GM12878 (cell line): ENCODE results near the gene PRKN. TPM values are rescaled to one million over a fixed set of nuclear protein-coding genes. Genes with fewer than 3 reads are reported as not detected.

Source experiments
- ATAC-seq: fragments of 200-7000 bp; cut with Tn5 transposase; 3 replicates; pipeline ENCODE4 v1.9.1; 2020; ENCODE audit warnings: mild to moderate bottlenecking, moderate library complexity
- BruUV-seq: library from RNA; stranded (reverse); fragments of 400-500 nt; replicated peaks from 2 replicates; lab custom pipeline; 2021; lab: Mats Ljungman, UMichigan
- CTCF ChIA-PET: fragments of 300-600 bp; sonication (Branson Sonifier 250); formaldehyde crosslinking; extraction: SDS; loops from one replicate; lab custom pipeline; 2021; ENCODE audit warnings: inconsistent platforms; lab: Yijun Ruan, JAX
- POLR2A ChIA-PET: fragments of 350-600 bp; formaldehyde crosslinking; extraction: SDS; loops from one replicate; lab custom pipeline; 2021; ENCODE audit warnings: inconsistent platforms; lab: Charles Lee
- RAD21 ChIA-PET: fragments of 300-600 bp; sonication (Branson Sonifier 250); formaldehyde crosslinking; loops from one replicate; lab custom pipeline; 2023; ENCODE audit warnings: antibody characterized with exemption; ENCODE audit not compliant: unreplicated experiment; lab: Charles Lee
- SMC1A ChIA-PET: fragments of 300-600 bp; sonication (Branson Sonifier 250); formaldehyde crosslinking; loops from one replicate; lab custom pipeline; 2023; ENCODE audit not compliant: unreplicated experiment, uncharacterized antibody; lab: Charles Lee
- DNase-seq: peaks from one replicate; pipeline ENCODE4 v3.0.0-alpha.2; 2011; ENCODE audit warnings: low read depth, low spot score
- FAIRE-seq: peaks from 3 replicates; lab custom pipeline; 2011; peaks lifted over from hg19 to GRCh38; lab: Jason Lieb, UNC
- H2AFZ ChIP-seq: 2 replicates; pipeline ENCODE4 v1.6.0; 2011; ENCODE audit warnings: low read depth, low read length, control low read depth; ENCODE audit not compliant: control insufficient read depth
- H3K27ac ChIP-seq: 2 replicates; pipeline ENCODE4 v1.5.1; 2011; ENCODE audit warnings: control low read depth; ENCODE audit not compliant: control insufficient read depth, insufficient read depth
- H3K27me3 ChIP-seq, 2 experiments: replicated peaks in 1 of 2; 2 replicates each; pipeline versions ENCODE4 v1.6.0 to v1.6.1; 2011; ENCODE audit warnings: low read length in 1 of 2; ENCODE audit not compliant: control insufficient read depth in 2 of 2, insufficient read depth in 2 of 2
- H3K36me3 ChIP-seq, 2 experiments: 2 replicates each; pipeline ENCODE4 v1.5.1; 2011; ENCODE audit warnings: low read length in 1 of 2; ENCODE audit not compliant: control insufficient read depth in 2 of 2, insufficient read depth in 2 of 2
- H3K4me1 ChIP-seq: 2 replicates; pipeline ENCODE4 v1.6.1; 2011; ENCODE audit warnings: mild to moderate bottlenecking, low read length, moderate library complexity, mixed read lengths; ENCODE audit not compliant: control insufficient read depth, insufficient read depth
- H3K4me2 ChIP-seq: 2 replicates; pipeline ENCODE4 v1.6.0; 2011; ENCODE audit warnings: control low read depth; ENCODE audit not compliant: control insufficient read depth, insufficient read depth
- H3K4me3 ChIP-seq: fragments of 200-600 bp; sonication (generic); 2 replicates; pipeline ENCODE4 v1.5.1; 2016
- H3K79me2 ChIP-seq: 2 replicates; pipeline ENCODE4 v1.6.0; 2011; ENCODE audit warnings: low read length; ENCODE audit not compliant: control insufficient read depth, insufficient read depth
- H3K9ac ChIP-seq: 2 replicates; pipeline ENCODE4 v1.8.0; 2011; ENCODE audit warnings: low read length, control low read depth, mixed read lengths; ENCODE audit not compliant: control insufficient read depth, insufficient read depth
- H3K9me3 ChIP-seq: replicated peaks from 3 replicates; pipeline ENCODE4 v1.5.1; 2011; ENCODE audit warnings: mild to moderate bottlenecking, low read length; ENCODE audit not compliant: control insufficient read depth, insufficient read depth
- H4K20me1 ChIP-seq: 2 replicates; pipeline ENCODE4 v1.6.0; 2011; ENCODE audit not compliant: control insufficient read depth, insufficient read depth
- CHD1 ChIP-seq: IDR thresholded peaks from 2 replicates; pipeline ENCODE4 v1.6.1; 2012; ENCODE audit warnings: low read depth, low read length, improper control_type of control experiment
- EP300 ChIP-seq, 2 experiments: fragments of 150-350 bp in 1 of 2; IDR thresholded peaks; 2 replicates each; pipeline ENCODE4 v1.6.1; 2011 to 2012; ENCODE audit warnings: low read depth in 2 of 2, low read length in 2 of 2, borderline replicate concordance in 1 of 2, improper control_type of control experiment in 1 of 2, inconsistent platforms in 1 of 2; ENCODE audit not compliant: control insufficient read depth in 1 of 2
- RELA ChIP-seq: fragments of 450-650 bp; IDR thresholded peaks from 2 replicates; pipeline ENCODE4 v1.8.0; 2014; ENCODE audit warnings: borderline replicate concordance; ENCODE audit not compliant: partially characterized antibody
- REST ChIP-seq: IDR thresholded peaks from 2 replicates; pipeline ENCODE4 v1.6.1; 2012; ENCODE audit warnings: mild to moderate bottlenecking, low read depth, low read length
- SRF ChIP-seq, 2 experiments: IDR thresholded peaks; 2 replicates each; pipeline ENCODE4 v1.6.1; 2011; ENCODE audit warnings: low read depth in 2 of 2, low read length in 2 of 2, mild to moderate bottlenecking in 1 of 2, moderate library complexity in 1 of 2
- TCF7 ChIP-seq: IDR thresholded peaks from 2 replicates; pipeline ENCODE4 v1.6.1; 2014; ENCODE audit warnings: antibody characterized with exemption, borderline replicate concordance
- WGBS: methylation state at CpG from one replicate; pipeline ENCODE4 v1.1.6; 2016; ENCODE audit warnings: low lambda C conversion rate; ENCODE audit not compliant: insufficient replicate concordance, insufficient coverage; ENCODE audit errors: missing lambda C conversion rate; 5-methylcytosine and 5-hydroxymethylcytosine counted together
- in situ Hi-C: fragments of 300-500 bp; cut with MboI; formaldehyde crosslinking; loops from 9 replicates; pipeline ENCODE4 v1.14.3; 2018; ENCODE audit warnings: mixed read lengths
- intact Hi-C: fragments of 100-400 bp; cut with micrococcal nuclease; formaldehyde crosslinking; loops from one replicate; pipeline ENCODE4 v1.14.2; 2022; ENCODE audit not compliant: unreplicated experiment
- polyA plus RNA-seq, 11 experiments: library from polyadenylated mRNA; depleted of rRNA in 4 of 11; unstranded in 6 of 11; stranded (reverse) in 5 of 11; fragments of >200 nt; fragmentation: Nextera tagmentation in 4 of 11; fragmentation: Illumina TruSeq in 1 of 11; extraction: Ambion mirVana in 4 of 11; extraction: Trizol in 1 of 11; gene quantifications; 1 replicate in 1 of 11; 2 replicates in 10 of 11; pipeline versions ENCODE4 v1.2.1 to v1.2.3, GENCODE V29; 2011 to 2016; ENCODE audit warnings: inconsistent platforms in 2 of 11, missing spikeins in 2 of 11, low read depth in 1 of 11
- total RNA-seq, 4 experiments: library from RNA; depleted of rRNA in 3 of 4; stranded (reverse); fragments of >200 nt in 3 of 4; fragmentation: Illumina TruSeq in 1 of 4; extraction: Trizol in 1 of 4; gene quantifications; 2 replicates each; pipeline versions ENCODE4 v1.2.1 to v1.2.3, GENCODE V29; 2013 to 2021
- TF ChIP-seq, protein P1 (sequence below): fragments of 450-650 bp; formaldehyde crosslinking; IDR thresholded peaks from 2 replicates; pipeline ENCODE4 v1.4.0; 2022; ENCODE audit warnings: mild to moderate bottlenecking, moderate library complexity

The PRKN gene
- total and polyA plus RNA-seq, 10 of the 15 experiments (the other 5 are each of a cell fraction or from before 2014, with no cell fraction given): 0.06 to 0.09 TPM; not detected in 8

GRCh38 chr6:162670345-162670744, 57.2 kb downstream of the PRKN start:
- WGBS: 71% methylated on average over 3 of the region's 3 CpGs
- intact Hi-C loops (no loop called here), in situ Hi-C loops (no loop called here)
- Histone ChIP-seq H3K4me1 (no peaks in the 10 kb centered on the region), H3K4me2 (no peak overlapping the region), H4K20me1 (no peaks in the 10 kb centered on the region), H3K9ac (no peak overlapping the region), H3K27ac (no peak overlapping the region), H3K4me3 (no peak overlapping the region), H3K27me3 (no peaks in the 10 kb centered on the region), H2AFZ (no peak overlapping the region), H3K9me3 (no peaks in the 10 kb centered on the region), H3K79me2 (no peaks in the 10 kb centered on the region), H3K36me3 (no peaks in the 10 kb centered on the region)
- POLR2A ChIA-PET: no interaction called here
- CTCF ChIA-PET: interaction anchor here (1.4 kb wide), 1 partner anchor 15 kb away, joined by 3 read pairs; no protein-coding TSS in a partner anchor
- TF ChIP-seq RELA (no peak), REST (no peak), CHD1 (no peak), SRF (IDR thresholded peaks at IDR 0.05; ENCODE audit: low read depth in 2 of 2, low read length in 2 of 2) (no peak), TCF7 (no peak), EP300 (IDR thresholded peaks at IDR 0.05; ENCODE audit: borderline replicate concordance in 1 of 2, control insufficient read depth in 1 of 2, low read depth in 2 of 2, low read length in 2 of 2) (no peak)
- TF ChIP-seq, protein P1, sequence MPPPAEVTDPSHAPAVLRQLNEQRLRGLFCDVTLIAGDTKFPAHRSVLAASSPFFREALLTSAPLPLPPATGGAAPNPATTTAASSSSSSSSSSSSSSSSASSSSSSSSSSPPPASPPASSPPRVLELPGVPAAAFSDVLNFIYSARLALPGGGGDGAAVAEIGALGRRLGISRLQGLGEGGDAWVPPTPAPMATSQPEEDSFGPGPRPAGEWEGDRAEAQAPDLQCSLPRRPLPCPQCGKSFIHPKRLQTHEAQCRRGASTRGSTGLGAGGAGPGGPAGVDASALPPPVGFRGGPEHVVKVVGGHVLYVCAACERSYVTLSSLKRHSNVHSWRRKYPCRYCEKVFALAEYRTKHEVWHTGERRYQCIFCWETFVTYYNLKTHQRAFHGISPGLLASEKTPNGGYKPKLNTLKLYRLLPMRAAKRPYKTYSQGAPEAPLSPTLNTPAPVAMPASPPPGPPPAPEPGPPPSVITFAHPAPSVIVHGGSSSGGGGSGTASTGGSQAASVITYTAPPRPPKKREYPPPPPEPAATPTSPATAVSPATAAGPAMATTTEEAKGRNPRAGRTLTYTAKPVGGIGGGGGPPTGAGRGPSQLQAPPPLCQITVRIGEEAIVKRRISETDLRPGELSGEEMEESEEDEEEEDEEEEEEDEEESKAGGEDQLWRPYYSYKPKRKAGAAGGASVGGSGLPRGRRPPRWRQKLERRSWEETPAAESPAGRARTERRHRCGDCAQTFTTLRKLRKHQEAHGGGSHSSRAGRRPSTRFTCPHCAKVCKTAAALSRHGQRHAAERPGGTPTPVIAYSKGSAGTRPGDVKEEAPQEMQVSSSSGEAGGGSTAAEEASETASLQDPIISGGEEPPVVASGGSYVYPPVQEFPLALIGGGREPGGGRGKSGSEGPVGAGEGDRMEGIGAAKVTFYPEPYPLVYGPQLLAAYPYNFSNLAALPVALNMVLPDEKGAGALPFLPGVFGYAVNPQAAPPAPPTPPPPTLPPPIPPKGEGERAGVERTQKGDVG (CRISPR knock-in tag): no peak
- no peak for FAIRE-seq
- RAD21 ChIA-PET: no interaction called here
- no peak for ATAC-seq
- no peak for DNase-seq
- SMC1A ChIA-PET: no interaction called here
- no TSS peak for BruUV-seq
